Activated gamma-delta T cell (primary cell): ENCODE measurements around the gene PRKCA.
"Not testable (repeated sequence)": the region's sequence is repeated elsewhere in the genome, so short reads cannot be mapped to it uniquely, and the experiment has no call there.

Experiments used
- DNase-seq: peaks from one replicate; lab custom pipeline; 2025; lab: John Stamatoyannopoulos, UW

The PRKCA gene

DNA sequence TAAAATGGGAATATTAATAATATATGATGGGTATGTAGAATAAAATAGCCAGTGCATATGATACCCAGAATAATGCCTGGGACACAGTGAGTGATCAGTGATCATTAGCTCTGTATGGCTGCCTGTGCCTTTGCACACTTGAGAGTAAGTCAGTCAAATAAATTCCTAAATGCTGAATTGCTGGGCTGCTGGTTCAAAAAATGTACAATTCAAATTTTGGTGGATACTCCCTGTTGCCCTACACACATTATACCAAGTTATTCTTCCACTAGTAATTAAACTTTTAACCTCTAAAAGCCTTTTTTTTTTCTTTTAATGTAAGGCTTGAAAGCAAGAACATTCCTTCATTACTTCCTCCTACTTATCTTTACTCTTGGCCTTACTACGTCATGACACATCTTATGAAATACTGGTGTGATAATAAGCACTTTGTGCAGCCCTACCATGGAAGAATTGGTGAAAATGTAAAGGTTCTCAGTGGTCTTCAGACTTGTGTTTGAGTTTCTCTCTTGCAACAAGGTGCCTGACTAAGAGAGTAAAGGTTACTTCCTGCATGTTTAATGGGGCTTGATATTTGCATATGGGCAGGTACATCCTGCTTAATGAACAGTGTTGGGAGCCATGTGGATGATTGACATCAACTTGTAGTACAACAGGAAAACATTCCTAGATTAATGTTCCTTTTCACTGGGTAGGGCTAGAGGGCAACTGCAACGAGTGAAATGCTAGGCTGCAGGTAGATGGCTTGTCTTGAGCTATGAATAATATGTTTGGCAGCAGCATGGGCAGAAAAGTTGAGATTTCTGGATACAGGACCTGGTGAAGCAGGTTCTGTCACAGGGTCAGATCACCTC is 84.3 kb downstream of the PRKCA start:
- no peak for DNase-seq

- DNase-seq: no peak
Measured at GRCh38 chr17:66387392-66387981, 85.1 kb downstream of the PRKCA start.

GRCh38 chr17:66392783-66393437 is 90.5 kb downstream of the PRKCA start:
- no peak for DNase-seq

GRCh38 chr17:66395961-66396360 is 93.5 kb downstream of the PRKCA start:
- DNase-seq: no peak

DNA sequence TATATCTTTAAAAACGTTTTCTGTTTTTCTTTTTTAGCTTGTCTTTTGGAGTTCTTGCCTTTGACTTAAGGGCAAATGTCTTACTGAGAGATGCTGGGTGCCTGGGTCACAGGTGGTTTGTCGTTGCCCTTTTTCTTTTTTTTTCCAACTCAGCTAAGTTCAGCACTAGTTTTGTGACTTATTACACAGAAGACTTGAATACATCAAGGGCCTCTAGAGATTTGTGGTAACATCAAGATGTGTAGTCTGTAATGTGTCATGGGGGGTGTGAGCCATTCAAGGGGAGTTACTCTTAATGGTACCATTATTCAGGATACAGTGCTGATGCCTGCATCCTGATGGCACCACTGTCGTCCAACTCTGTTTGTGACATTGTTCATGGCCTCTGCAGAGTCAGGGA is 95.1 kb downstream of the PRKCA start:
- no peak for DNase-seq

DNA sequence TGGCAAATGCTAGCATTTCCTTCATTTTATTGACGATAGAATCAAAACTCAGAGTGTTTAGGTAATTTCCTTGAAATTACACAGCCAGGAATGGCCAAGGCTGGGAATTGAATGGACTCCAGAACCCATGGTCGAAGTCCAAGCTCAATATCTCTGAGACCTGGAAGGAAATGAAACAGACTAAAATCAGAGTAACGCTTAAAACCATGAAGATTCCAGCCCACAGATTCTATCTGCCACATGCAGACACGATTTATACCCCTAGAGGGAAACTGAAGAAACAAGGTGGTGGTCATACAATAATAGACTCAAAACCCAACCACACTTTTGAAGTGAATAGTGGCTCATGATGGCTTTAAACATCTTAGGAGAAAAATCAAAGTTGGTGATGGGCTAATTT is 95.6 kb downstream of the PRKCA start:
- DNase-seq: no peak

DNA sequence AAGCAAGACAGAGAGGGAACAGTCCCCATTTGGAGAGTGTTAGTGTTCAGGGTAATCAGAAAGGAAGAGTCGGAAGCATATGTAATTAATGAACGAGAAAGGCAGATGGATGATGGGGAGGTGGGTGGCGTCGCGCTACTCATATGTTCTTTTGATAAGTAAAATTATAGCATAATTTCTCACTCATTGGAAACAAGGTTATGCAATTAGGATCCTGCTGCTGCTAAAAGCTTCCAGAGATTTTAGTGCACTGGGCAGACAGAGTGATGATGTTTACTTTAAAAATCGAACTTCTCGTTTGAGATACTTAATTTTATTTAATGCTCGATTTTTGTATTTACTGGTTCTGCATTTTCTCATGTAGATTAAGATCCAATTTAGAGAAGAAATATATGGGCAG is 96.2 kb downstream of the PRKCA start:
- DNase-seq: no peak

- DNase-seq: no peak
Measured at GRCh38 chr17:66399441-66399840, 97.0 kb downstream of the PRKCA start.

DNA sequence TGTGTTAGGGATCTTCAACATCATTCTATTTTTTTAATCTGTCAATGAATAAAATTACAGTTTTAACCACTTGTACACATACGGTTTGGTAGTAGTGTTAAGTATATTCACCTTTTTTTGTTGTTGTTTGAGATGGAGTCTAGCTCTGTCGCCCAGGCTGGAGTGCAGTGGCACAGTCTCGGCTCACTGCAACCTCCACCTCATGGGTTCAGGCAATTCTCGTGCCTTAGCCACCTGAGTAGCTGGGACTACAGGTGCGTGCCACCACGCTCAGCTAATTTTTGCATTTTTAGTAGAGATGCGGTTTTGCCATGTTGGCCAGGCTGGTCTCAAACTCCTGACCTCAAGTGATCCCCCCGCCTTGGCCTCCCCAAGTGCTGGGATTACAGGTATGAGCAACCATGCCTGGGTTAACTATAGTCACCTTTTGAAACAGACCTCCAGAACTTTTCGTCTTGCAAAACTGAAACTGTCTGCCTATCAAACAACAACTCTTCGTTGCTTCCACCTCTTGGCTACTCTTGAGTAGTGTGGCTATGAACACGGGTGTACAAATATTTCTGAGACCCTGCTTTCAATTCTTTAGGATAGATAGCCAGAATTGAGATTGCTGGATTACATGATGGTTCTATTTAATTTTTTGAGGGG is 97.8 kb downstream of the PRKCA start:
- DNase-seq: not testable (repeated sequence)

GRCh38 chr17:66400698-66401097 is 98.3 kb downstream of the PRKCA start:
- DNase-seq: no peak

GRCh38 chr17:66401364-66401763 is 99.0 kb downstream of the PRKCA start:
- no peak for DNase-seq

DNA sequence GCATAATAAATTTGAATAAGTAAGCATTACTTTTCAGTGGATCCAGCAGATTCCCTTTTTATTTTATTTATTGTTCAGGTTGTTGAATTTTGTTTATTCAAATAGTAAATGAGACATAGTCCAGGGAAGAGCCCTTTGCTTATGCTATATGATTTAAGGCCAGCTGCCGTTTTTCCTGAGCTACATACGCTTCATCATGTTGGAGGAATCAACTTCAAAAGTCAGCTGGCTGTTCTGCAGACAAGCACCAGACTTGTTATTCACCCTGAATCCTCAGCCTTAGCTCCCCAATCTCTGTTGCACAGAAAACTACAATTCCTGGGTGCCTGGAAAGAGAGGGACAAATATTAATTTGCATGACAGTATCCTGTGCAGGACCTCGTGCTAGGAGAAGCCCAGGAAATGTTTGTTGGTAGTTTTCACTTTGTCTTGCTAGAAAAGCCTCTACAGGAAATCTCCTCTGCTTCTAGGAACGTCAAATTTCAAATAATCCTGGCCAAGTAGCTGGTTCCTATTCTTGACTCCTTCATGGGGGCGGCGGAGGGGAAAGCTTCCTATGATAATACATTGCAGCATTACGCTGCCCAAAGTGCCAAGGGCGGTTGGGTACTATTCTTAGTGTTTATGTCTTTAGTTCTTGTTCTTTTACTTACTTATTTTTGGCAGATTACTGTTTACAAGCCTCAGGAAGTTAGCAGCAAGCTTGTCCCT is 101.6 kb downstream of the PRKCA start:
- no peak for DNase-seq

DNA sequence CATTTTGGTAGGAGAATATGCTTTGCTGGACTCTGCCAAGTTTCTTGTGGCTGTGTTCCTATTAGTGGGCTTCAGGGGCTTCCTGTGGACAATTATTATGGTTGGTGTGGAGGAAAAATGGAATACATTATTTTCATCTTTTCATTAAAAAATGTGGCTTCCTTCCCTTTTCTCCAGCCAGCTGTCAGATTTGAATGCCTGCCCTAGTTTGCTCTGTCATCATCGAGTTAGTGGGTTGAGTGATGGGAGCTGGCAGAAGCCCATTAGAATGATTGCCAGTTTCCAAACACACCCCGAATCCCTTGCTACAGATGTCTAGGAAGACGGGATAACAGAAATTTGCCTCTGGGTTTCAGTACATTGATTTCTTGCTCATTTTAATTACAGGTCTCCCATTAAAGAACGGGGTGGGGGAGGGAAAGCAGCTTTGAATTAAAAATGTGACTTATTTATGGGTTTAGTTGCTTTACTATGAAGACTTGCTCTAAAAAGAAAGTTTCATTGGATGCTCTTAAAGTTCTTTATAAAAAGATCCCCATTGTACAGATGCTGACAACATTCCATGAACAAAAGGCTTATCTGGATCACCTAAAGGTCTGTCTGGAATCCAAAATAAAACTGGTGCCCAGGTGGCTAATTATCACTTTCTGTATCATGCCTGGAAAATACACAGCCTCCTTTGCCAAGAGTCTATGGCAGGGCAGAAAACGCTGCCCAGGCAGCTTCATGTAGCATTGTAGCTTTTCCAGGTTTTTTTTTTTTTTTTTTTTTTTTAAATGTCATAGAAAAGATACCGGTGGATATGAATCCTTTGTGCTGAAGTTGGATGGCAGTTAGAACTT is 103.6 kb downstream of the PRKCA start:
- DNase-seq: no peak

GRCh38 chr17:66406701-66407644 is 104.6 kb downstream of the PRKCA start:
- no peak for DNase-seq

DNA sequence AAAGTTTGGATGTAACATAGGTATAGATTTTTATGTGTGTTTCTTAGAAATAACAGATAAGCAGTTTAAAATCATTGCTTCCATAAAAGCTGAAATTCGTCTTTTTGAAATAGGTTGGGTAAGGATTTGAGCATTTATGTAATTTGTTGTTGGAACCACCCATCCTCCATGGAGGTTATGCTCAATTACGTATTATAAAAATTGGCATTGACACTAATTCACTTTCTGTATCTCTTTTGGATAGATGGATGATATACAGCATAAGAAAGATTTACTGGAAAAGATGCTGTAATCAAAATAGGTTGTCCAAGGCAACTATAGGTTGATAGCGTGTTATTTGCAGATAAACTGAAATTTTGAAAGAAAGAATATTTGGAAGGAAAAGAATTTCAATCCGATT is 105.5 kb downstream of the PRKCA start:
- DNase-seq: no peak

DNA sequence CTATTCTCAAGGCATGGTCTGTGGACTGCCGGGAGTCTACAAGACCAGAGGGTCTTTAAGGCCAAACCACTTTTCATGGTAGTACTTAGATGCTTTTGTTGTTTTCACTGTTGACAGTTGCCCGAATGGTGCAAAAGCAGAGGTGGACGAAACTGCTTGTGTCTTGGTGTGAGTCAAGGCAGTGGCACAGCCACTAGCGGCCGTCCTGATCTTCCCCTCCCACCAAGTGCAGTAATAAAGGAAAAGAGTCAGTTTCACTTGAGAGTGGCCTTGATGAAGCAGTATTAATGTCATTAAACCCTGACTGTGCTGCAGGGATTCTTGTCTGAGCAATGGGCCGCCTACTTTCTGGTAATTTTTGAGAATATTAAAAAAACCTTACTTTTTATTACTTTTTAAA is 109.1 kb downstream of the PRKCA start:
- DNase-seq: no peak

DNA sequence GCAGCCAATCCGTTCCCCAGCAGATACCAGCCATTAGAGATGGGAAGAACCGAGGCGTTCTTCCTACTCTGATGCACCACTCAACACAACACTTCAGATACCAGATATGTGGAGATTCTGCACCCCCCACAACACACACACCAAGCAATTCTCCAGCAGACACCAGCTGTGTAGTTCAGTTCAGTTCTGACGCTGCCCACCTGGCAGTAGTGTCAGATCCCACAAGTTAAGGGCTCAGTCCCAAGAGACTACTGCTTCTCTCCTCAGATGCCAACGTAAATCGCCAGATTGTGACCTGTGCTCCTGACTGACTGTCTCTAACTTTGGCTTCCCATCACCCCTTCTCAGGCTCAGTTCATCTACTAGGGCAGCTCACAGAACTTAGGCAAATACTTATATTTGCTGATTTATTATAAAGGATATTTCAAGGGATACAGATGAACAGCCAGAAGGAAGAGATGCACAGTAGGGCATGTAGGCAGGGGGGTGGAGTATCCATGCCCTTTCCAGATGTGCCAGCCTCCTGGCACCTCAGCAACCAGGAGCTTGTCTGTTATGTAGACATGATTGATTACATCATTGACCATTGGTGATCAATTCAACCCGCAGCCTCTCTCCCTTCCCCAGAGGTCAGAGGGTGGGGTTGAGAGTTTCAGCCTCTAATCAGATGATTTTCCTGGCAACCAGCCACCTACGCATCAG is 110.6 kb downstream of the PRKCA start:
- no peak for DNase-seq

GRCh38 chr17:66413559-66414520 is 111.4 kb downstream of the PRKCA start:
- no peak for DNase-seq
